OCI-LY3 (cell line): ENCODE measurements around the gene TBC1D2B.
A peak's percentile ranks its signal among the peaks of the same experiment; 100 is the strongest.

Experiments
- H2AFZ ChIP-seq: fragments of 200-600, 300-600 bp; shearing (Covaris generic); 2 replicates; pipeline ENCODE4 v1.6.0; 2014; ENCODE audit warnings: antibody characterized with exemption, low read depth, low read length
- H3K27ac ChIP-seq: fragments of 200-600, 300-600 bp; sonication (generic); 2 replicates; pipeline ENCODE4 v1.5.1; 2014; ENCODE audit warnings: mild to moderate bottlenecking, low read length, moderate library complexity, mixed read lengths
- H3K27me3 ChIP-seq: fragments of 200-600, 300-600 bp; sonication (generic); 2 replicates; pipeline ENCODE4 v1.6.1; 2014; ENCODE audit warnings: low read depth, low read length, mixed read lengths
- H3K36me3 ChIP-seq: fragments of 200-600, 300-600 bp; sonication (generic); replicated peaks from 2 replicates; pipeline ENCODE3; 2014; ENCODE audit warnings: low read depth, low read length, mixed read lengths
- H3K4me1 ChIP-seq: fragments of 300-600, 200-600 bp; sonication (generic); 2 replicates; pipeline ENCODE4 v1.6.1; 2014; ENCODE audit warnings: low read length, mixed read lengths
- H3K4me2 ChIP-seq: fragments of 200-600, 300-600 bp; sonication (generic); 2 replicates; pipeline ENCODE4 v1.6.1; 2014; ENCODE audit warnings: low read length, mixed read lengths
- H3K4me3 ChIP-seq: fragments of 300-600, 200-600 bp; sonication (generic); 2 replicates; pipeline ENCODE4 v1.5.1; 2014; ENCODE audit warnings: antibody characterized with exemption, mild to moderate bottlenecking, low read length, moderate library complexity
- H3K79me2 ChIP-seq: fragments of 300-600, 200-600 bp; shearing (Covaris generic); 2 replicates; pipeline ENCODE4 v1.6.1; 2014; ENCODE audit warnings: mild to moderate bottlenecking, low read length, mixed read lengths
- H3K9ac ChIP-seq: fragments of 300-600, 200-600 bp; shearing (Covaris generic); 2 replicates; pipeline ENCODE4 v1.6.0; 2014; ENCODE audit warnings: mild to moderate bottlenecking, low read length, moderate library complexity
- H3K9me3 ChIP-seq: fragments of 200-600, 300-600 bp; shearing (Covaris generic); 2 replicates; pipeline ENCODE4 v1.6.1; 2014; ENCODE audit warnings: low read length, mixed read lengths; ENCODE audit not compliant: insufficient read depth
- H4K20me1 ChIP-seq: fragments of 200-600, 300-600 bp; sonication (generic); 2 replicates; pipeline ENCODE4 v1.6.1; 2016; ENCODE audit warnings: low read length, mixed read lengths; ENCODE audit not compliant: insufficient read depth
- CTCF ChIP-seq: fragments of 200-600, 300-600 bp; sonication (generic); IDR thresholded peaks from 2 replicates; pipeline ENCODE4 v1.5.1; 2014; ENCODE audit warnings: antibody characterized with exemption, low read length, low read depth
- EZH2phosphoT487 ChIP-seq: fragments of 200-600 bp; shearing (Covaris generic); IDR thresholded peaks from 2 replicates; pipeline ENCODE4 v1.6.1; 2018; ENCODE audit warnings: antibody characterized with exemption, mixed run types, low read depth

TBC1D2B gene

GRCh38 chr15:78037779-78038305 lies 39.7 kb downstream of the TBC1D2B start:
- Histone ChIP-seq H3K9ac (no peak overlapping the region), H4K20me1 (peaks cover 4% of the 10 kb centered on the region; the same call in 1 of the 2 replicates), H3K27ac (no peak overlapping the region), H3K36me3 (no peaks in the 10 kb centered on the region), H3K9me3 (no peaks in the 10 kb centered on the region), H3K79me2 (no peaks in the 10 kb centered on the region), H3K4me3 (no peak overlapping the region), H3K4me2 (no peak overlapping the region), H3K4me1 (peaks cover 29% of the 10 kb centered on the region), H2AFZ (no peak overlapping the region), H3K27me3 (no peaks in the 10 kb centered on the region)
- no peak for TF ChIP-seq EZH2phosphoT487
- no peak for TF ChIP-seq CTCF

GRCh38 chr15:78037328-78037727 lies 40.2 kb downstream of the TBC1D2B start:
- no peaks in the 10 kb centered on the region for H3K79me2 ChIP-seq
- H3K4me3 ChIP-seq: no peak overlapping the region
- no peak overlapping the region for H3K27ac ChIP-seq
- TF ChIP-seq CTCF (no peak), EZH2phosphoT487 (no peak)
- no peaks in the 10 kb centered on the region for H3K36me3 ChIP-seq
- peaks cover 34% of the 10 kb centered on the region for H3K4me1 ChIP-seq
- H3K9ac ChIP-seq: no peak overlapping the region
- no peaks in the 10 kb centered on the region for H3K9me3 ChIP-seq
- H3K27me3 ChIP-seq: no peaks in the 10 kb centered on the region
- H4K20me1 ChIP-seq: peaks cover 4% of the 10 kb centered on the region; the same call in 1 of the 2 replicates
- H3K4me2 ChIP-seq: no peak overlapping the region
- no peak overlapping the region for H2AFZ ChIP-seq

- H3K4me3 ChIP-seq: no peak overlapping the region
- H4K20me1 ChIP-seq: peaks cover 4% of the 10 kb centered on the region; the same call in 1 of the 2 replicates
- H3K27me3 ChIP-seq: no peaks in the 10 kb centered on the region
- H3K79me2 ChIP-seq: no peaks in the 10 kb centered on the region
- peaks cover 43% of the 10 kb centered on the region for H3K4me1 ChIP-seq
- H2AFZ ChIP-seq: no peak overlapping the region
- H3K27ac ChIP-seq: no peak overlapping the region
- H3K9me3 ChIP-seq: no peaks in the 10 kb centered on the region
- no peak for TF ChIP-seq CTCF
- no peak for TF ChIP-seq EZH2phosphoT487
- no peaks in the 10 kb centered on the region for H3K36me3 ChIP-seq
- H3K9ac ChIP-seq: no peak overlapping the region
- H3K4me2 ChIP-seq: no peak overlapping the region
These were observed 41.5 kb downstream of the TBC1D2B start for GRCh38 chr15:78035861-78036476.

GRCh38 chr15:78035321-78035751 lies 42.2 kb downstream of the TBC1D2B start:
- Histone ChIP-seq H3K4me3 (no peak overlapping the region), H3K4me2 (peak overlapping the region; percentile 59; the same call in 1 of the 2 replicates), H3K27ac (no peak overlapping the region), H3K79me2 (no peaks in the 10 kb centered on the region), H2AFZ (no peak overlapping the region), H3K9ac (no peak overlapping the region), H4K20me1 (peaks cover 4% of the 10 kb centered on the region; the same call in 1 of the 2 replicates), H3K36me3 (no peaks in the 10 kb centered on the region), H3K4me1 (peaks cover 43% of the 10 kb centered on the region), H3K9me3 (no peaks in the 10 kb centered on the region), H3K27me3 (no peaks in the 10 kb centered on the region)
- TF ChIP-seq CTCF (no peak), EZH2phosphoT487 (no peak)
